ENCODE results near the gene SMIM32. TPM values are rescaled to one million over a fixed set of nuclear protein-coding genes. Genes with fewer than 3 reads are reported as not detected.

Gene SMIM32
- total and polyA plus RNA-seq, 2 of the 13 experiments (the other 11 are each of a cell fraction or from before 2014, with no cell fraction given), result 0.15 to 0.20 TPM

DNA sequence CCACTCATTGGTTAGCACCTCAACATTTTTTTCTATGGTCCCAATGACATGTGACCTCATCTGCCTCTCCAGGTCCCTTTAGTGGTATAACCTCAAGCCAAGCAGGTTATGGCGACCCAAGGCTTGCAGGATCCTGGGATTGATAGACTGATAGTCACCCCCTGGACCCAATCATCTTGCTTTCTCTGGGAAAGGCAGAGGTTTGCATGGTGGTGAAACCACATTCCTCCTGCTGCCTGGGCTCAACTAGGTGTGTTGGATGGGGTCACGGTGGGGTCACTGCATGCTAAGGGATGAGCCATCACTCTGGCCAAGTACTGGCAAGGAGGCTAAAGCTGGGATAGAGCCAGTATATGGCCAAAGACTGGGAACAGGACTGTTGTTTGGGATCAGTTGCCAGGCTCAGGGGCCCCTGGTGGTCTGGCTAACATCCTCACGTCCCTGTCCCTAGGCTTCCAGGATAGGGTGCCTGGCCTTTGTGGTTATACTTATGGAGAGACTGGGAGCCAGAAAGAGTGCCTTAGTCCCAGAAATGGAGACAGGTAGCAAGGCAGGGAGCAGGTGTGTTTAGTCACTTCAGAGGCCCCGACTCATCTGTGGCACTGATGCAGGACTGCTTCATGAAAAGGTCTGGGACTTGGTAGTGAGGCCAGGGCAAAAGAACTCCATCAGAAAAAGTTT is 4.6 kb upstream of the SMIM32 start:
- H3K27ac ChIP-seq (ENCODE audit: extremely low read length, insufficient read depth, low read length), result no peak overlapping the region
- no TSS peak for BruUV-seq (replicated peaks)
- no peak for ATAC-seq
- H3K9ac ChIP-seq (ENCODE audit: insufficient read depth, low read depth, low read length), result no peak overlapping the region
- no peak overlapping the region for H3K4me3 ChIP-seq (replicated peaks in 1 of 3; ENCODE audit: insufficient read depth in 1 of 3, low read depth in 2 of 3, low read length in 3 of 3)
- CTCF ChIA-PET (ENCODE audit: low intra/inter-chr PET ratio, low total read pairs), result no interaction called here
- H3K79me2 ChIP-seq (ENCODE audit: insufficient read depth, low read length), result no peaks in the 10 kb centered on the region
- no peaks in the 10 kb centered on the region for H3K36me3 ChIP-seq (replicated peaks in 1 of 2; ENCODE audit: control insufficient read depth in 1 of 2, insufficient read depth in 2 of 2, low read length in 2 of 2)
- H3K9me3 ChIP-seq (ENCODE audit: low read length), result no peaks in the 10 kb centered on the region
- no peaks in the 10 kb centered on the region for H4K20me1 ChIP-seq (ENCODE audit: insufficient read depth, low read length)
- 52% methylated on average over 3 of the region's 4 CpGs for WGBS (ENCODE audit: low lambda C conversion rate)
- POLR2A ChIA-PET, result no interaction called here
- peaks cover 0 to 23% of the 10 kb centered on the region in 2 experiments; a peak in 3 of 5 replicates for H3K27me3 ChIP-seq (ENCODE audit: control insufficient read depth in 1 of 2, insufficient read depth in 2 of 2, low read length in 2 of 2)
- in situ Hi-C loops (cut with HindIII; ENCODE audit: extremely low pct_ligation_motif_present, low pct_unique_long_range_greater_than_20kb), result no loop called here
- H3K4me1 ChIP-seq (ENCODE audit: insufficient read depth, low read length), result peaks cover 30% of the 10 kb centered on the region
- no peak overlapping the region for H2AFZ ChIP-seq (ENCODE audit: low read length)
- intact Hi-C loops (cut with micrococcal nuclease; ENCODE audit: unreplicated experiment), result no loop called here
- FAIRE-seq, result no peak
- no peak for DNase-seq (ENCODE audit: low spot score)
- no peak overlapping the region for H3K4me2 ChIP-seq (ENCODE audit: low read depth, low read length)
- no peak for TF ChIP-seq HOXA9 (CRISPR knock-in tag; IDR thresholded peaks at IDR 0.05; ENCODE audit: borderline replicate concordance)
- TF ChIP-seq, protein P1, sequence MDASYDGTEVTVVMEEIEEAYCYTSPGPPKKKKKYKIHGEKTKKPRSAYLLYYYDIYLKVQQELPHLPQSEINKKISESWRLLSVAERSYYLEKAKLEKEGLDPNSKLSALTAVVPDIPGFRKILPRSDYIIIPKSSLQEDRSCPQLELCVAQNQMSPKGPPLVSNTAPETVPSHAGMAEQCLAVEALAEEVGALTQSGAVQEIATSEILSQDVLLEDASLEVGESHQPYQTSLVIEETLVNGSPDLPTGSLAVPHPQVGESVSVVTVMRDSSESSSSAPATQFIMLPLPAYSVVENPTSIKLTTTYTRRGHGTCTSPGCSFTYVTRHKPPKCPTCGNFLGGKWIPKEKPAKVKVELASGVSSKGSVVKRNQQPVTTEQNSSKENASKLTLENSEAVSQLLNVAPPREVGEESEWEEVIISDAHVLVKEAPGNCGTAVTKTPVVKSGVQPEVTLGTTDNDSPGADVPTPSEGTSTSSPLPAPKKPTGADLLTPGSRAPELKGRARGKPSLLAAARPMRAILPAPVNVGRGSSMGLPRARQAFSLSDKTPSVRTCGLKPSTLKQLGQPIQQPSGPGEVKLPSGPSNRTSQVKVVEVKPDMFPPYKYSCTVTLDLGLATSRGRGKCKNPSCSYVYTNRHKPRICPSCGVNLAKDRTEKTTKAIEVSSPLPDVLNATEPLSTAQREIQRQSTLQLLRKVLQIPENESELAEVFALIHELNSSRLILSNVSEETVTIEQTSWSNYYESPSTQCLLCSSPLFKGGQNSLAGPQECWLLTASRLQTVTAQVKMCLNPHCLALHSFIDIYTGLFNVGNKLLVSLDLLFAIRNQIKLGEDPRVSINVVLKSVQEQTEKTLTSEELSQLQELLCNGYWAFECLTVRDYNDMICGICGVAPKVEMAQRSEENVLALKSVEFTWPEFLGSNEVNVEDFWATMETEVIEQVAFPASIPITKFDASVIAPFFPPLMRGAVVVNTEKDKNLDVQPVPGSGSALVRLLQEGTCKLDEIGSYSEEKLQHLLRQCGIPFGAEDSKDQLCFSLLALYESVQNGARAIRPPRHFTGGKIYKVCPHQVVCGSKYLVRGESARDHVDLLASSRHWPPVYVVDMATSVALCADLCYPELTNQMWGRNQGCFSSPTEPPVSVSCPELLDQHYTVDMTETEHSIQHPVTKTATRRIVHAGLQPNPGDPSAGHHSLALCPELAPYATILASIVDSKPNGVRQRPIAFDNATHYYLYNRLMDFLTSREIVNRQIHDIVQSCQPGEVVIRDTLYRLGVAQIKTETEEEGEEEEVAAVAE (CRISPR knock-in tag; IDR thresholded peaks at IDR 0.05; ENCODE audit: borderline replicate concordance), result no peak
- TF ChIP-seq, protein P2, sequence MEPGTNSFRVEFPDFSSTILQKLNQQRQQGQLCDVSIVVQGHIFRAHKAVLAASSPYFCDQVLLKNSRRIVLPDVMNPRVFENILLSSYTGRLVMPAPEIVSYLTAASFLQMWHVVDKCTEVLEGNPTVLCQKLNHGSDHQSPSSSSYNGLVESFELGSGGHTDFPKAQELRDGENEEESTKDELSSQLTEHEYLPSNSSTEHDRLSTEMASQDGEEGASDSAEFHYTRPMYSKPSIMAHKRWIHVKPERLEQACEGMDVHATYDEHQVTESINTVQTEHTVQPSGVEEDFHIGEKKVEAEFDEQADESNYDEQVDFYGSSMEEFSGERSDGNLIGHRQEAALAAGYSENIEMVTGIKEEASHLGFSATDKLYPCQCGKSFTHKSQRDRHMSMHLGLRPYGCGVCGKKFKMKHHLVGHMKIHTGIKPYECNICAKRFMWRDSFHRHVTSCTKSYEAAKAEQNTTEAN (CRISPR knock-in tag; conservative IDR thresholded peaks at IDR 0.05), result no peak
- TF ChIP-seq FOXA3 (CRISPR knock-in tag; IDR thresholded peaks at IDR 0.05), result no peak
- TF ChIP-seq, protein P3, sequence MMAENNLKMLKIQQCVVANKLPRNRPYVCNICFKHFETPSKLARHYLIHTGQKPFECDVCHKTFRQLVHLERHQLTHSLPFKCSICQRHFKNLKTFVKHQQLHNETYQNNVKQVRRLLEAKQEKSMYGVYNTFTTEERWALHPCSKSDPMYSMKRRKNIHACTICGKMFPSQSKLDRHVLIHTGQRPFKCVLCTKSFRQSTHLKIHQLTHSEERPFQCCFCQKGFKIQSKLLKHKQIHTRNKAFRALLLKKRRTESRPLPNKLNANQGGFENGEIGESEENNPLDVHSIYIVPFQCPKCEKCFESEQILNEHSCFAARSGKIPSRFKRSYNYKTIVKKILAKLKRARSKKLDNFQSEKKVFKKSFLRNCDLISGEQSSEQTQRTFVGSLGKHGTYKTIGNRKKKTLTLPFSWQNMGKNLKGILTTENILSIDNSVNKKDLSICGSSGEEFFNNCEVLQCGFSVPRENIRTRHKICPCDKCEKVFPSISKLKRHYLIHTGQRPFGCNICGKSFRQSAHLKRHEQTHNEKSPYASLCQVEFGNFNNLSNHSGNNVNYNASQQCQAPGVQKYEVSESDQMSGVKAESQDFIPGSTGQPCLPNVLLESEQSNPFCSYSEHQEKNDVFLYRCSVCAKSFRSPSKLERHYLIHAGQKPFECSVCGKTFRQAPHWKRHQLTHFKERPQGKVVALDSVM (CRISPR knock-in tag; IDR thresholded peaks at IDR 0.05), result no peak
- no peak for TF ChIP-seq IRX3 (CRISPR knock-in tag; IDR thresholded peaks at IDR 0.05; ENCODE audit: borderline replicate concordance, low read depth)
- no peak for TF ChIP-seq ZNF296 (CRISPR knock-in tag; conservative IDR thresholded peaks at IDR 0.05)
- no peak for TF ChIP-seq REL (CRISPR knock-in tag; conservative IDR thresholded peaks at IDR 0.05)
- TF ChIP-seq, protein P4, sequence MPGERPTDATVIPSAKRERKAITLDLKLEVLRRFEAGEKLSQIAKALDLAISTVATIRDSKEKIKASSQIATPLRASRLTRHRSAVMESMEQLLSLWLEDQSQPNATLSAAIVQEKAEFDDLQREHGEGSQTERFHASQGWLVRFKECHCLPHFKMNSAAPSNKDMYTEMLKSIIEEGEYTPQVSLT (CRISPR knock-in tag; IDR thresholded peaks at IDR 0.05; ENCODE audit: borderline replicate concordance, low read depth), result no peak
- no peak for TF ChIP-seq HHEX (CRISPR knock-in tag; IDR thresholded peaks at IDR 0.05)
- no peak for TF ChIP-seq KMT2A (CRISPR knock-in tag; IDR thresholded peaks at IDR 0.05)
- no peak for TF ChIP-seq AHR (CRISPR knock-in tag; IDR thresholded peaks at IDR 0.05)
- TF ChIP-seq ZSCAN21 (CRISPR knock-in tag; IDR thresholded peaks at IDR 0.05; ENCODE audit: borderline replicate concordance), result no peak
- no peak for TF ChIP-seq ZFAT (CRISPR knock-in tag; conservative IDR thresholded peaks at IDR 0.05)
- TF ChIP-seq ZFP62 (CRISPR knock-in tag; IDR thresholded peaks at IDR 0.05), result no peak
- TF ChIP-seq ZNF607 (CRISPR knock-in tag; IDR thresholded peaks at IDR 0.05; ENCODE audit: borderline replicate concordance), result no peak
